Stimulated activated CD8-positive, alpha-beta memory T cell treated with anti-CD3 and anti-CD28 coated beads, Interleukin-12 subunit alpha, Interleukin-12 subunit beta, amount 100 ng/mL, for 4 hours (primary cell): ENCODE data around the gene OR8B3.
"Not testable (repeated sequence)": the region's sequence is repeated elsewhere in the genome, so short reads cannot be mapped to it uniquely, and the experiment has no call there.

ENCODE experiments used
- DNase-seq: peaks from one replicate; pipeline ENCODE4 v3.0.0-alpha.2; 2020; ENCODE audit warnings: low read depth

The OR8B3 gene

GRCh38 chr11:124398924-124399323 lies at the start of gene OR8B3:
Gene OR8B3, minus strand, starts transcription at chr11:124399024. Its CDS starts 1,673 bp downstream, at chr11:124397351.
- no peak for DNase-seq

- DNase-seq = no peak
Measured at GRCh38 chr11:124446916-124447315, 48.1 kb upstream of the OR8B3 start.

GRCh38 chr11:124445646-124446150 lies 46.9 kb upstream of the OR8B3 start, which contains the start of gene OR8B8:
Gene OR8B8, minus strand, starts transcription at chr11:124445696. Its CDS starts 4,611 bp downstream, at chr11:124441085.
- DNase-seq = no peak

- DNase-seq = no peak
Measured at GRCh38 chr11:124442847-124443246, 44.0 kb upstream of the OR8B3 start.

GRCh38 chr11:124442442-124442841 lies 43.6 kb upstream of the OR8B3 start:
- no peak for DNase-seq

GRCh38 chr11:124441519-124441918 lies 42.7 kb upstream of the OR8B3 start:
- no peak for DNase-seq

GRCh38 chr11:124441081-124441480 lies 42.3 kb upstream of the OR8B3 start:
- DNase-seq = no peak

- DNase-seq = no peak
Measured at GRCh38 chr11:124440608-124441007, 41.8 kb upstream of the OR8B3 start.

- DNase-seq = no peak
Measured at GRCh38 chr11:124434699-124435098, 35.9 kb upstream of the OR8B3 start.

- no peak for DNase-seq
Measured at GRCh38 chr11:124429599-124429998, 30.8 kb upstream of the OR8B3 start.

- DNase-seq = no peak
Measured at GRCh38 chr11:124424384-124424921, 25.6 kb upstream of the OR8B3 start, which contains the start of gene OR8B4. Gene OR8B4, minus strand, starts transcription at chr11:124424871. Its CDS starts 0 bp downstream, at chr11:124424871.

- DNase-seq = no peak
Measured at GRCh38 chr11:124421043-124421442, 22.2 kb upstream of the OR8B3 start.

- no peak for DNase-seq
Measured at GRCh38 chr11:124415356-124415923, 16.6 kb upstream of the OR8B3 start.

GRCh38 chr11:124409906-124410305 lies 11.1 kb upstream of the OR8B3 start:
- DNase-seq = no peak

- DNase-seq = no peak
Measured at GRCh38 chr11:124405581-124405980, 6.8 kb upstream of the OR8B3 start.

- DNase-seq = not testable (repeated sequence)
Measured at GRCh38 chr11:124403186-124403585, 4.4 kb upstream of the OR8B3 start.

- DNase-seq = no peak
Measured at GRCh38 chr11:124402326-124402922, 3.6 kb upstream of the OR8B3 start.

- DNase-seq = not testable (repeated sequence)
Measured at GRCh38 chr11:124396847-124397246, 2.0 kb downstream of the OR8B3 start.

- DNase-seq = no peak
Measured at GRCh38 chr11:124394408-124394807, 4.4 kb downstream of the OR8B3 start.

- no peak for DNase-seq
Measured at GRCh38 chr11:124384399-124384798, 14.4 kb downstream of the OR8B3 start, which contains the start of gene OR8B2. Gene OR8B2, minus strand, starts transcription at chr11:124384499. Its CDS starts 1,156 bp downstream, at chr11:124383343.

GRCh38 chr11:124382857-124383256 lies 16.0 kb downstream of the OR8B3 start:
- not testable (repeated sequence) for DNase-seq

GRCh38 chr11:124380585-124380984 lies 18.2 kb downstream of the OR8B3 start:
- no peak for DNase-seq

- no peak for DNase-seq
Measured at GRCh38 chr11:124376280-124376679, 22.5 kb downstream of the OR8B3 start.
